HepG2 (cell line): ENCODE measurements around the gene HOXD1. TPM values are rescaled to one million over a fixed set of nuclear protein-coding genes. Genes with fewer than 3 reads are reported as not detected.

Experiments
- ATAC-seq: fragments of 200-7000 bp; cut with Tn5 transposase; 3 replicates; pipeline ENCODE4 v1.9.1; 2020; ENCODE audit warnings: mild to moderate bottlenecking, moderate library complexity
- BruUV-seq: library from RNA; stranded (reverse); fragments of 400-500 nt; replicated peaks from 2 replicates; lab custom pipeline; 2021; lab: Mats Ljungman, UMichigan
- CTCF ChIA-PET: fragments of 300-600 bp; formaldehyde crosslinking; extraction: SDS; loops from one replicate; lab custom pipeline; 2021; ENCODE audit warnings: low total read pairs, inconsistent platforms, low intra/inter-chr PET ratio; lab: Yijun Ruan, JAX
- POLR2A ChIA-PET: fragments of 350-600 bp; sonication (Branson Sonifier 250); formaldehyde crosslinking; loops from one replicate; lab custom pipeline; 2020; ENCODE audit warnings: antibody characterized with exemption, inconsistent platforms; lab: Yijun Ruan, JAX
- DNase-seq: peaks from one replicate; pipeline ENCODE4 v3.0.0-alpha.2; 2015; ENCODE audit warnings: low spot score
- FAIRE-seq: peaks from 3 replicates; lab custom pipeline; 2011; peaks lifted over from hg19 to GRCh38; lab: Jason Lieb, UNC
- H2AFZ ChIP-seq: one replicate; pipeline ENCODE4 v1.6.1; 2011; ENCODE audit warnings: low read length, inconsistent platforms
- H3K27ac ChIP-seq: fragments of 300-600 bp; 3 replicates; pipeline ENCODE4 v1.8.0; 2011; ENCODE audit warnings: mixed run types, mild to moderate bottlenecking, mixed read lengths, low read length, inconsistent platforms; ENCODE audit not compliant: insufficient read depth; ENCODE audit errors: extremely low read length
- H3K27me3 ChIP-seq, 2 experiments: fragments of 200-600 bp in 1 of 2; 2 replicates in 1 of 2; 3 replicates in 1 of 2; pipeline versions ENCODE4 v1.6.0 to v1.8.0; 2011; ENCODE audit warnings: low read length in 2 of 2, mild to moderate bottlenecking in 2 of 2, moderate library complexity in 2 of 2, inconsistent platforms in 1 of 2; ENCODE audit not compliant: insufficient read depth in 2 of 2, control insufficient read depth in 1 of 2
- H3K36me3 ChIP-seq, 2 experiments: fragments of 200-600 bp in 1 of 2; replicated peaks in 1 of 2; 2 replicates in 1 of 2; 3 replicates in 1 of 2; pipeline versions ENCODE4 v1.5.1 to v1.8.0; 2011; ENCODE audit warnings: low read length in 2 of 2, inconsistent platforms in 1 of 2; ENCODE audit not compliant: insufficient read depth in 2 of 2, control insufficient read depth in 1 of 2
- H3K4me1 ChIP-seq: 2 replicates; pipeline ENCODE4 v1.5.1; 2012; ENCODE audit warnings: low read length, inconsistent platforms; ENCODE audit not compliant: insufficient read depth
- H3K4me2 ChIP-seq: 2 replicates; pipeline ENCODE4 v1.6.0; 2011; ENCODE audit warnings: low read depth, low read length, inconsistent platforms
- H3K4me3 ChIP-seq, 3 experiments: fragments of 200-600 bp in 1 of 3; sonication (generic), shearing (Covaris generic) in 1 of 3; replicated peaks in 1 of 3; 2 replicates each; pipeline ENCODE4 v1.5.1; 2011 to 2016; ENCODE audit warnings: low read length in 3 of 3, inconsistent platforms in 2 of 3, low read depth in 2 of 3, mild to moderate bottlenecking in 2 of 3, control low read depth in 1 of 3, mixed read lengths in 1 of 3; ENCODE audit not compliant: insufficient read depth in 1 of 3
- H3K79me2 ChIP-seq: one replicate; pipeline ENCODE4 v1.6.1; 2011; ENCODE audit warnings: low read length, inconsistent platforms; ENCODE audit not compliant: insufficient read depth
- H3K9ac ChIP-seq: 2 replicates; pipeline ENCODE4 v1.6.0; 2011; ENCODE audit warnings: mild to moderate bottlenecking, low read depth, low read length, inconsistent platforms; ENCODE audit not compliant: insufficient read depth
- H3K9me3 ChIP-seq: 2 replicates; pipeline ENCODE4 v1.5.1; 2012; ENCODE audit warnings: mild to moderate bottlenecking, low read length
- H4K20me1 ChIP-seq: 2 replicates; pipeline ENCODE4 v1.6.0; 2011; ENCODE audit warnings: inconsistent platforms, mild to moderate bottlenecking, low read length, moderate library complexity; ENCODE audit not compliant: insufficient read depth
- ATF6 ChIP-seq: sonication (generic); formaldehyde crosslinking; conservative IDR thresholded peaks from 2 replicates; pipeline ENCODE4 v1.4.0; 2020; ENCODE audit warnings: missing genetic modification reagents
- FOXA1 ChIP-seq, 2 experiments: fragments of 450-650 bp in 1 of 2; sonication (generic) in 1 of 2; formaldehyde crosslinking in 1 of 2; IDR thresholded peaks; 2 replicates each; pipeline versions ENCODE4 v1.4.0 to v1.6.1; 2016 to 2020; ENCODE audit warnings: missing genetic modification reagents in 1 of 2
- GZF1 ChIP-seq: sonication (generic); formaldehyde crosslinking; IDR thresholded peaks from 2 replicates; pipeline ENCODE4 v1.5.1; 2020; ENCODE audit warnings: mild to moderate bottlenecking, missing genetic modification reagents
- NFKBIZ ChIP-seq: IDR thresholded peaks from 2 replicates; pipeline ENCODE4 v1.6.1; 2018; ENCODE audit warnings: missing genetic modification reagents, missing compliant biosample characterization
- PAF1 ChIP-seq: IDR thresholded peaks from 2 replicates; pipeline ENCODE4 v1.6.1; 2016; ENCODE audit warnings: missing genetic modification reagents, missing compliant biosample characterization
- SAP130 ChIP-seq: IDR thresholded peaks from 2 replicates; pipeline ENCODE4 v1.6.1; 2016; ENCODE audit warnings: low read depth
- ZBTB46 ChIP-seq: sonication (generic); formaldehyde crosslinking; IDR thresholded peaks from 2 replicates; pipeline ENCODE4 v1.4.0; 2020; ENCODE audit warnings: mild to moderate bottlenecking, missing genetic modification reagents, borderline replicate concordance
- ZFP36 ChIP-seq: fragments of 150-350 bp; IDR thresholded peaks from 2 replicates; pipeline ENCODE4 v1.6.1; 2018; ENCODE audit warnings: borderline replicate concordance, low read length, low read depth; ENCODE audit not compliant: partially characterized antibody
- ZNF20 ChIP-seq: sonication (generic); formaldehyde crosslinking; IDR thresholded peaks from 2 replicates; pipeline ENCODE4 v1.4.0; 2020; ENCODE audit warnings: mild to moderate bottlenecking, moderate library complexity, missing genetic modification reagents
- ZNF256 ChIP-seq: sonication (generic); formaldehyde crosslinking; conservative IDR thresholded peaks from 2 replicates; pipeline ENCODE4 v1.4.0; 2020; ENCODE audit warnings: missing genetic modification reagents
- ZNF367 ChIP-seq: sonication (generic); formaldehyde crosslinking; IDR thresholded peaks from 2 replicates; pipeline ENCODE4 v1.4.0; 2020; ENCODE audit warnings: missing genetic modification reagents, borderline replicate concordance
- WGBS: methylation state at CpG from one replicate; pipeline ENCODE4 v1.1.6; 2017; ENCODE audit warnings: low lambda C conversion rate; 5-methylcytosine and 5-hydroxymethylcytosine counted together
- in situ Hi-C: cut with HindIII; loops from 2 replicates; pipeline ENCODE4 v1.10.0; 2017; ENCODE audit warnings: low pct_unique_long_range_greater_than_20kb; ENCODE audit not compliant: extremely low pct_ligation_motif_present
- intact Hi-C: fragments of 100-400 bp; cut with micrococcal nuclease; formaldehyde crosslinking; loops from one replicate; pipeline ENCODE4 v1.10.0; 2022; ENCODE audit not compliant: unreplicated experiment
- polyA plus RNA-seq, 8 experiments: library from polyadenylated mRNA; depleted of rRNA in 3 of 8; stranded (reverse) in 7 of 8; unstranded in 1 of 8; fragments of >200 nt; fragmentation: Illumina TruSeq in 4 of 8; extraction: Trizol in 4 of 8; gene quantifications; 2 replicates each; pipeline versions ENCODE4 v1.2.1 to v1.2.3, GENCODE V29; 2011 to 2016; ENCODE audit warnings: low read depth in 4 of 8, missing spikeins in 1 of 8, mixed read lengths in 1 of 8; ENCODE audit not compliant: insufficient read depth in 1 of 8
- total RNA-seq, 5 experiments: library from RNA; depleted of rRNA; stranded (reverse); fragments of >200 nt; fragmentation: Illumina TruSeq; extraction: Trizol; gene quantifications; 2 replicates each; pipeline ENCODE4 v1.2.3, GENCODE V29; 2016; ENCODE audit warnings: low read depth in 1 of 5
- TF ChIP-seq, protein P1 (sequence below): sonication (generic); formaldehyde crosslinking; IDR thresholded peaks from 2 replicates; pipeline ENCODE4 v1.4.0; 2020; ENCODE audit warnings: low read depth, missing genetic modification reagents

The HOXD1 gene
- total and polyA plus RNA-seq, 2 of the 13 experiments (the other 11 are each of a cell fraction or from before 2014, with no cell fraction given) = 10.0 to 22.3 TPM

GRCh38 chr2:176213406-176213805 is 24.9 kb downstream of the HOXD1 start:
- Histone ChIP-seq H3K79me2 (no peaks in the 10 kb centered on the region), H2AFZ (no peak overlapping the region), H3K4me1 (no peaks in the 10 kb centered on the region), H4K20me1 (no peaks in the 10 kb centered on the region), H3K9me3 (no peaks in the 10 kb centered on the region), H3K27me3 (peaks cover 0 to 30% of the 10 kb centered on the region in 2 experiments; a peak in 3 of 5 replicates), H3K36me3 (no peaks in the 10 kb centered on the region), H3K27ac (no peak overlapping the region), H3K9ac (no peak overlapping the region), H3K4me2 (no peak overlapping the region), H3K4me3 (no peak overlapping the region)
- in situ Hi-C loops (no loop called here), intact Hi-C loops (no loop called here)
- ChIA-PET CTCF (no interaction called here), POLR2A (no interaction called here)
- FAIRE-seq (no peak), ATAC-seq (no peak), DNase-seq (no peak)
- WGBS = 0% methylated on average over 1 of the region's 1 CpG
- BruUV-seq = no TSS peak
- TF ChIP-seq ZBTB46 (CRISPR knock-in tag) = no peak
- no peak for TF ChIP-seq ZNF256 (CRISPR knock-in tag)
- TF ChIP-seq ZFP36 = no peak
- TF ChIP-seq NFKBIZ (CRISPR knock-in tag) = no peak
- no peak for TF ChIP-seq PAF1 (CRISPR knock-in tag)
- no peak for TF ChIP-seq ZNF367 (CRISPR knock-in tag)
- no peak for TF ChIP-seq ATF6 (CRISPR knock-in tag)
- TF ChIP-seq GZF1 (CRISPR knock-in tag) = no peak
- TF ChIP-seq, protein P1, sequence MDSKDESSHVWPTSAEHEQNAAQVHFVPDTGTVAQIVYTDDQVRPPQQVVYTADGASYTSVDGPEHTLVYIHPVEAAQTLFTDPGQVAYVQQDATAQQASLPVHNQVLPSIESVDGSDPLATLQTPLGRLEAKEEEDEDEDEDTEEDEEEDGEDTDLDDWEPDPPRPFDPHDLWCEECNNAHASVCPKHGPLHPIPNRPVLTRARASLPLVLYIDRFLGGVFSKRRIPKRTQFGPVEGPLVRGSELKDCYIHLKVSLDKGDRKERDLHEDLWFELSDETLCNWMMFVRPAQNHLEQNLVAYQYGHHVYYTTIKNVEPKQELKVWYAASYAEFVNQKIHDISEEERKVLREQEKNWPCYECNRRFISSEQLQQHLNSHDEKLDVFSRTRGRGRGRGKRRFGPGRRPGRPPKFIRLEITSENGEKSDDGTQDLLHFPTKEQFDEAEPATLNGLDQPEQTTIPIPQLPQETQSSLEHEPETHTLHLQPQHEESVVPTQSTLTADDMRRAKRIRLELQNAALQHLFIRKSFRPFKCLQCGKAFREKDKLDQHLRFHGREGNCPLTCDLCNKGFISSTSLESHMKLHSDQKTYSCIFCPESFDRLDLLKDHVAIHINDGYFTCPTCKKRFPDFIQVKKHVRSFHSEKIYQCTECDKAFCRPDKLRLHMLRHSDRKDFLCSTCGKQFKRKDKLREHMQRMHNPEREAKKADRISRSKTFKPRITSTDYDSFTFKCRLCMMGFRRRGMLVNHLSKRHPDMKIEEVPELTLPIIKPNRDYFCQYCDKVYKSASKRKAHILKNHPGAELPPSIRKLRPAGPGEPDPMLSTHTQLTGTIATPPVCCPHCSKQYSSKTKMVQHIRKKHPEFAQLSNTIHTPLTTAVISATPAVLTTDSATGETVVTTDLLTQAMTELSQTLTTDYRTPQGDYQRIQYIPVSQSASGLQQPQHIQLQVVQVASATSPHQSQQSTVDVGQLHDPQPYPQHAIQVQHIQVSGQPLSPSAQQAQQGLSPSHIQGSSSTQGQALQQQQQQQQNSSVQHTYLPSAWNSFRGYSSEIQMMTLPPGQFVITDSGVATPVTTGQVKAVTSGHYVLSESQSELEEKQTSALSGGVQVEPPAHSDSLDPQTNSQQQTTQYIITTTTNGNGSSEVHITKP = no peak
- TF ChIP-seq FOXA1 (IDR thresholded peaks at IDR 0.05) = no peak
- no peak for TF ChIP-seq FOXA1 (CRISPR knock-in tag; IDR thresholded peaks at IDR 0.05)
- no peak for TF ChIP-seq SAP130
- no peak for TF ChIP-seq ZNF20
